ENCODE data around the gene INPP5A.

GRCh38 chr10:132815168-132815857, 277.7 kb downstream of the INPP5A start:
- no peak for TF ChIP-seq ZNF274 (IDR thresholded peaks at IDR 0.05; ENCODE audit: insufficient read depth, insufficient read length)
- TF ChIP-seq SIN3A (IDR thresholded peaks at IDR 0.05; ENCODE audit: low read depth, low read length): no peak
- no peak for TF ChIP-seq RAD21 (IDR thresholded peaks at IDR 0.05; ENCODE audit: insufficient read depth, low read depth, low read length)
- no peak for TF ChIP-seq TARDBP (IDR thresholded peaks at IDR 0.05; ENCODE audit: borderline replicate concordance)
- TF ChIP-seq RCOR1 (conservative IDR thresholded peaks at IDR 0.05; ENCODE audit: low read depth, low read length): no peak
- no peak for TF ChIP-seq SMARCA5 (IDR thresholded peaks at IDR 0.05)
- no peak for TF ChIP-seq POLR2A (IDR thresholded peaks at IDR 0.05; ENCODE audit: low read depth, low read length)
- no peak for TF ChIP-seq ZNF24 (IDR thresholded peaks at IDR 0.05)
- TF ChIP-seq CTCF (IDR thresholded peaks at IDR 0.05 in 2 of 3, conservative IDR thresholded peaks at IDR 0.05 in 1 of 3; ENCODE audit: control insufficient read depth in 2 of 3, extremely low read depth in 1 of 3, insufficient read depth in 1 of 3, low read depth in 3 of 3, low read length in 3 of 3): no peak
- no peak for TF ChIP-seq EP300 (IDR thresholded peaks at IDR 0.05; ENCODE audit: borderline replicate concordance in 1 of 2, control insufficient read depth in 1 of 2, low read depth in 2 of 2, low read length in 2 of 2)

All from GM12878 (cell line).